T-helper 2 cell treated with Interferon-gamma antibody and Interleukin-4, amounts not matched to agents 5 μg/mL and 100 μg/mL, for 36 hours (primary cell): Measurements from ENCODE around the gene CD27.
"Not testable (repeated sequence)": the region's sequence is repeated elsewhere in the genome, so short reads cannot be mapped to it uniquely, and the experiment has no call there.

ENCODE experiments used
- DNase-seq: peaks from one replicate; pipeline ENCODE4 v3.0.0; 2021; ENCODE audit warnings: low spot score
- H3K27ac Mint-ChIP-seq: one replicate; pipeline ENCODE4 v1.8.0; 2021; ENCODE audit warnings: mild to moderate bottlenecking, mixed read lengths
- H3K27me3 Mint-ChIP-seq: one replicate; pipeline ENCODE4 v1.8.0; 2021; ENCODE audit warnings: low read depth, mixed read lengths
- H3K36me3 Mint-ChIP-seq: one replicate; pipeline ENCODE4 v1.8.0; 2021; ENCODE audit warnings: low read depth, mixed read lengths
- H3K4me1 Mint-ChIP-seq: one replicate; pipeline ENCODE4 v1.8.0; 2021; ENCODE audit warnings: low read depth, mixed read lengths
- H3K4me3 Mint-ChIP-seq: one replicate; pipeline ENCODE4 v1.8.0; 2022; ENCODE audit warnings: mild to moderate bottlenecking, moderate library complexity, mixed read lengths
- H3K9me3 Mint-ChIP-seq: one replicate; pipeline ENCODE4 v1.8.0; 2021; ENCODE audit warnings: mixed read lengths

CD27 gene

GRCh38 chr12:6494258-6494743 lies 49.5 kb downstream of the CD27 start:
- Mint-ChIP-seq H3K27me3 (no peaks in the 10 kb centered on the region), H3K27ac (peak overlapping the region; percentile 99), H3K4me3 (peak overlapping the region; percentile 98), H3K36me3 (peaks cover 47% of the 10 kb centered on the region), H3K4me1 (peaks cover 26% of the 10 kb centered on the region), H3K9me3 (no peaks in the 10 kb centered on the region)
- DNase-seq: no peak

DNA sequence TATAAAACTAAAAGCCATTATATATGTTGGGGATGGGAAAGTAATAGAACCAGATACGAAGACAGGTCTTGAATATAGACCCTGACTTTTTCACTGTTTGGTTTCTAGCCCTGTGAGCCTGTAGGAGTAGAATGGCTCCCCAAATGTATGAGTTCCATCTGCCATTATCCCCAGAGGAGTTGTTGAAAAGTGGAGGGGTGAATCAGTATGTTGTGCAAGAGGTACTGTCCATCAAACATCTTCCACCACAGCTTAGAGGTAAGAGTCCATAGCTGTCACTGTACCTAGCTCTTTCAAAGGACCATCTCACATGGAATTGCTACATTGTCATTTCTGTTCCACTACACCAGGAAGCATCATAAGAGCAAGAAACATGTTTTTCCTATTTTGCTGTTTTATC lies 50.2 kb downstream of the CD27 start:
- peaks cover 26% of the 10 kb centered on the region for H3K4me1 Mint-ChIP-seq
- peak overlapping the region; percentile 99 for H3K27ac Mint-ChIP-seq
- no peaks in the 10 kb centered on the region for H3K9me3 Mint-ChIP-seq
- peaks cover 49% of the 10 kb centered on the region for H3K36me3 Mint-ChIP-seq
- DNase-seq: no peak
- peak overlapping the region; percentile 98 for H3K4me3 Mint-ChIP-seq
- no peaks in the 10 kb centered on the region for H3K27me3 Mint-ChIP-seq

DNA sequence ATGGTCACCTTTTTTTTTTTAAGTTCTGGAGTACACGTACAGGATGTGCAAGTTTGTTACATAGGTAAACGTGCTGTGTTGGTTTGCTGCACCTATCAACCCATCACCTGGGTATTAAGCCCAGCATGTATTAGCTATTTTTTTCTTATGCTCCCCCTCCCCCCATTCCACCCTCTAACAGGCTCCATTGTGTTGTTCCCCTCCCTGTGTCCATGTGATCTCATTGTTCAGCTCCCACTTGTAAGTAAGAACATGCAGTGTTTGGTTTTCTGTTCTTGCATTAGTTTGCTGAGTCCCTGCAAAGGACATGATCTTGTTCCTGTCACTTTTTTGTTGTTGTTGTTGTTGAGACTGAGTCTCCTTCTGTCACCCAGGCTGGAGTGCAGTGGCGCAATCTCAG lies 52.5 kb downstream of the CD27 start:
- H3K4me3 Mint-ChIP-seq: peak overlapping the region; percentile 1
- not testable (repeated sequence) for H3K9me3 Mint-ChIP-seq, H3K27me3 Mint-ChIP-seq, H3K27ac Mint-ChIP-seq, DNase-seq
- H3K36me3 Mint-ChIP-seq: peaks cover 37% of the 10 kb centered on the region
- peaks cover 20% of the 10 kb centered on the region for H3K4me1 Mint-ChIP-seq

DNA sequence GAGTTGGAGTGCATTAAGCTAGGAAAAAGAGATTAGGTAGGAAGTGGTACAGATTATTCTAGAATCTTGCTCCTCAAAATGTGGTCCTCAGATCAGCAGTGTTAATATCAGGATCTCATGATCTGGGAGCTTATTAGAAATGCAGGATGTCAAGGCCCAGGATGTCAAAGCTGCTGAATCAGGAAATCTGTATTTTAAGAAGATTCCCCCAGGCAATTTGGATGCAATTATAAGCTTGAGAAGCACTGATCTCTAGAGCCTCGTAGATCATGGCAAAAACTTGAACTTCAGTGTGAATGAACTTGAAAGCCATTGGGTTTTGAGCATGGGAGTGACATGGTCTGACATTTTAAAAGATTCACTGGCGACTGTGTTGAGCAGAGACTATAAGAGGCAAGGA lies 55.7 kb downstream of the CD27 start:
- peak overlapping the region; percentile 73 for H3K27ac Mint-ChIP-seq
- no peak overlapping the region for H3K4me3 Mint-ChIP-seq
- H3K36me3 Mint-ChIP-seq: peaks cover 34% of the 10 kb centered on the region
- H3K27me3 Mint-ChIP-seq: no peaks in the 10 kb centered on the region
- H3K4me1 Mint-ChIP-seq: peaks cover 9% of the 10 kb centered on the region
- no peaks in the 10 kb centered on the region for H3K9me3 Mint-ChIP-seq
- DNase-seq: no peak
